ENCODE measurements around the gene TTC21B. TPM values are rescaled to one million over a fixed set of nuclear protein-coding genes. Genes with fewer than 3 reads are reported as not detected.

TTC21B gene
- total and polyA plus RNA-seq, 9 of the 15 experiments (the other 6 are each of a cell fraction or from before 2014, with no cell fraction given), result 5.2 to 34.9 (median 18.5) TPM

GRCh38 chr2:165902934-165903333, 50.6 kb downstream of the TTC21B start:
- no peaks in the 10 kb centered on the region for H4K20me1 ChIP-seq (replicated peaks; ENCODE audit: control insufficient read depth, insufficient read depth, low read length)
- ChIA-PET CTCF (ENCODE audit: low intra/inter-chr PET ratio) (no interaction called here), POLR2A (no interaction called here)
- FAIRE-seq (no peak), DNase-seq (ENCODE audit: extremely low read depth in 1 of 4, low spot score in 3 of 4) (no peak), ATAC-seq (peak; percentile 63)
- TF ChIP-seq ZBTB40 (IDR thresholded peaks at IDR 0.05) (0 out of 2 replicates have a peak, but pooled peaks have one; percentile 20), ZBTB40 (CRISPR knock-in tag; IDR thresholded peaks at IDR 0.05) (no peak), ZNF324 (CRISPR knock-in tag; IDR thresholded peaks at IDR 0.05) (no peak), IRF2 (CRISPR knock-in tag; IDR thresholded peaks at IDR 0.05) (peak; percentile 50; the same call in 1 of the 2 replicates), RFX1 (IDR thresholded peaks at IDR 0.05) (peak; percentile 37), CBX2 (IDR thresholded peaks at IDR 0.05; ENCODE audit: insufficient read depth, low read length, poor library complexity, severe bottlenecking) (no peak), ZNF75A (CRISPR knock-in tag; IDR thresholded peaks at IDR 0.05) (no peak)
- no peak overlapping the region for H3K4me3 ChIP-seq
- intact Hi-C loops (cut with micrococcal nuclease) (no loop called here), in situ Hi-C loops (cut with MboI) (no loop called here)
- H3K9me3 ChIP-seq (replicated peaks; ENCODE audit: control insufficient read depth, insufficient read depth, low read depth, low read length), result no peaks in the 10 kb centered on the region
- H3K27ac ChIP-seq (ENCODE audit: extremely low read depth, low read depth, low read length), result no peak overlapping the region
- H3K9ac ChIP-seq (ENCODE audit: insufficient read depth in 1 of 2, low read depth in 2 of 2, low read length in 2 of 2), result no peak overlapping the region
- H3K4me2 ChIP-seq (ENCODE audit: insufficient read depth, low read length), result no peak overlapping the region
- H2AFZ ChIP-seq (ENCODE audit: low read depth, low read length), result no peak overlapping the region
- no TSS peak for BruUV-seq (replicated peaks)
- peaks cover 53% of the 10 kb centered on the region for H3K36me3 ChIP-seq (ENCODE audit: control insufficient read depth, insufficient read depth, low read length)
- no peaks in the 10 kb centered on the region for H3K4me1 ChIP-seq (replicated peaks in 1 of 2; ENCODE audit: control insufficient read depth in 2 of 2, insufficient read depth in 2 of 2, low read length in 2 of 2)
- no peaks in the 10 kb centered on the region for H3K27me3 ChIP-seq (ENCODE audit: control insufficient read depth in 2 of 2, insufficient read depth in 2 of 2, low read length in 2 of 2)
- no peaks in the 10 kb centered on the region for H3K9me1 ChIP-seq (ENCODE audit: control insufficient read depth, insufficient read depth, low read length)
- no peaks in the 10 kb centered on the region for H3K79me2 ChIP-seq (ENCODE audit: control insufficient read depth, insufficient read depth, low read length)

Data from K562 (cell line).